Activated CD4-positive, CD25-positive, alpha-beta regulatory T cell (primary cell): ENCODE results near the gene ARRDC2.

Experiments used
- DNase-seq, 4 experiments: peaks; one replicate each; lab custom pipeline; 2025; lab: John Stamatoyannopoulos, UW

Gene ARRDC2

GRCh38 chr19:18058208-18059009, 50.4 kb downstream of the ARRDC2 start:
- DNase-seq: peak; percentile 55 to 73 (median 70)

DNA sequence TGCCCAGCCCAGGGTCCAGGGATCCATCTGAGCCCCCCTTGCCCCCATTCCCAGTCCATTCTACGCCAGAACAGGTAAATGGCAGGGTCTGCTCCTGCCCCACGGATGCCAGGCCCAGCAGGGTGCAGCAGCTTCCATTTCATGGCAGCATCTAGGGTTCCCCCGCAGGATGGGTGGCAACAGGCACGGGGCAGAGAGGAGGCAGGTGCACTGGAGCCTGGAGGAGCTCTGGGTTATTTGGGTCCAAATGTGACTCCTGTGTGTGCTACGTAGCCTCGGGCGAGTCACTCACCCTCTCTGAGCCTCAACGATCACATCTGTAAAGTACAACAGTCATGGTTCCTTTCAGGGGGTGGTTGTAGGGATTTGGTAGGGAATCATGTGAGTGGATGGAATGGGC, 51.3 kb downstream of the ARRDC2 start:
- no peak for DNase-seq

- no peak for DNase-seq
Measured at GRCh38 chr19:18059902-18060301, 51.9 kb downstream of the ARRDC2 start.

- DNase-seq: no peak
Measured at GRCh38 chr19:18060472-18060871, 52.5 kb downstream of the ARRDC2 start.

DNA sequence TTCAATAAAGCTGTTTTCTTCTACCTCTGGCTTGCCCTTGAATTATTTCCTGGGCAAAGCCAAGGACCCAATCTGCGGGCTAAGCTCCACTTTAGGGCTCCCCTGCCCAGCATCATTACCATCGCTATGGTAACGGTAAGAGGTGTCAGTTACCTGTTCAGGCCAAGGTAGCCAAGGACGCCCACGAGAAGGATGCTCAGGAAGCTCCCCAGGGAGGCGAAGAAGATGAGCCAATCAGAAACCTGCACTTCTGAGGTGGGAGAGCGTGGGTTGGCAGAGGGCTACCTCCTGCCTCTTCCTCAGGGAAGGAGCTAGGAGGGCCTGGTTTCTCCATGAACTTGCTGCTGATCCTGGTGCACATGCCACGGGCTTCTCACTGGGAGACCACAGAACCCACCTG, 54.1 kb downstream of the ARRDC2 start:
- no peak for DNase-seq

GRCh38 chr19:18063463-18063862, 55.5 kb downstream of the ARRDC2 start:
- peak in 2 of 4 experiments; percentile 4 to 32 for DNase-seq
